Measurements from ENCODE around the gene PDE4A.
"Not testable (repeated sequence)": the region's sequence is repeated elsewhere in the genome, so short reads cannot be mapped to it uniquely, and the experiment has no call there.

PDE4A gene

GRCh38 chr19:10460714-10461046, 40.3 kb downstream of the PDE4A start:
- no peak for TF ChIP-seq CTCF (IDR thresholded peaks at IDR 0.05; ENCODE audit: insufficient read depth, low read length, poor library complexity, severe bottlenecking)
- TF ChIP-seq EZH2phosphoT487 (conservative IDR thresholded peaks at IDR 0.05; ENCODE audit: low read length): no peak
- H3K9me3 ChIP-seq (ENCODE audit: insufficient read depth, low read length): no peaks in the 10 kb centered on the region
- H3K4me3 ChIP-seq (ENCODE audit: insufficient read depth, low read length, poor library complexity, severe bottlenecking): no peak overlapping the region
- no peak overlapping the region for H3K9ac ChIP-seq (ENCODE audit: low read length)
- no peaks in the 10 kb centered on the region for H4K20me1 ChIP-seq (ENCODE audit: low read depth, low read length)
- no peak overlapping the region for H3K4me2 ChIP-seq (ENCODE audit: low read depth, low read length, poor library complexity, severe bottlenecking)
- no peak overlapping the region for H3K27ac ChIP-seq (ENCODE audit: low read depth, low read length)
- no peaks in the 10 kb centered on the region for H3K36me3 ChIP-seq (ENCODE audit: low read length)
- H3F3A ChIP-seq (ENCODE audit: insufficient read depth): peaks cover 4% of the 10 kb centered on the region; the same call in 1 of the 2 replicates
- no peaks in the 10 kb centered on the region for H3K9me2 ChIP-seq (replicated peaks; ENCODE audit: insufficient read depth, low read length)
- H2AFZ ChIP-seq (ENCODE audit: low read depth, low read length, severe bottlenecking): no peak overlapping the region
- no peaks in the 10 kb centered on the region for H3K79me2 ChIP-seq (ENCODE audit: insufficient read depth, low read length)
- H3K27me3 ChIP-seq (ENCODE audit: low read length): no peaks in the 10 kb centered on the region

GRCh38 chr19:10461047-10461949, 41.0 kb downstream of the PDE4A start:
- no peaks in the 10 kb centered on the region for H3K9me3 ChIP-seq (ENCODE audit: insufficient read depth, low read length)
- peak overlapping the region; percentile 39 for H3K4me2 ChIP-seq (ENCODE audit: low read depth, low read length, poor library complexity, severe bottlenecking)
- no peak for TF ChIP-seq CTCF (IDR thresholded peaks at IDR 0.05; ENCODE audit: insufficient read depth, low read length, poor library complexity, severe bottlenecking)
- TF ChIP-seq EZH2phosphoT487 (conservative IDR thresholded peaks at IDR 0.05; ENCODE audit: low read length): no peak
- no peaks in the 10 kb centered on the region for H3K36me3 ChIP-seq (ENCODE audit: low read length)
- no peak overlapping the region for H2AFZ ChIP-seq (ENCODE audit: low read depth, low read length, severe bottlenecking)
- H3K79me2 ChIP-seq (ENCODE audit: insufficient read depth, low read length): no peaks in the 10 kb centered on the region
- H3K27me3 ChIP-seq (ENCODE audit: low read length): no peaks in the 10 kb centered on the region
- peaks cover 4% of the 10 kb centered on the region; the same call in 1 of the 2 replicates for H3F3A ChIP-seq (ENCODE audit: insufficient read depth)
- no peak overlapping the region for H3K27ac ChIP-seq (ENCODE audit: low read depth, low read length)
- no peak overlapping the region for H3K9ac ChIP-seq (ENCODE audit: low read length)
- no peaks in the 10 kb centered on the region for H4K20me1 ChIP-seq (ENCODE audit: low read depth, low read length)
- no peaks in the 10 kb centered on the region for H3K9me2 ChIP-seq (replicated peaks; ENCODE audit: insufficient read depth, low read length)
- no peak overlapping the region for H3K4me3 ChIP-seq (ENCODE audit: insufficient read depth, low read length, poor library complexity, severe bottlenecking)

GRCh38 chr19:10462042-10462441, 41.7 kb downstream of the PDE4A start:
- H3K27me3 ChIP-seq (ENCODE audit: low read length); H3K9ac ChIP-seq (ENCODE audit: low read length); H2AFZ ChIP-seq (ENCODE audit: low read depth, low read length, severe bottlenecking); H3K4me2 ChIP-seq (ENCODE audit: low read depth, low read length, poor library complexity, severe bottlenecking); H4K20me1 ChIP-seq (ENCODE audit: low read depth, low read length); H3K36me3 ChIP-seq (ENCODE audit: low read length); H3K27ac ChIP-seq (ENCODE audit: low read depth, low read length); H3K4me3 ChIP-seq (ENCODE audit: insufficient read depth, low read length, poor library complexity, severe bottlenecking); H3F3A ChIP-seq (ENCODE audit: insufficient read depth); H3K79me2 ChIP-seq (ENCODE audit: insufficient read depth, low read length); H3K9me3 ChIP-seq (ENCODE audit: insufficient read depth, low read length); H3K9me2 ChIP-seq (replicated peaks; ENCODE audit: insufficient read depth, low read length): not testable (repeated sequence)

GRCh38 chr19:10462557-10462956, 42.2 kb downstream of the PDE4A start:
- H3K9ac ChIP-seq (ENCODE audit: low read length): no peak overlapping the region
- no peaks in the 10 kb centered on the region for H3K9me3 ChIP-seq (ENCODE audit: insufficient read depth, low read length)
- H3K27ac ChIP-seq (ENCODE audit: low read depth, low read length): no peak overlapping the region
- TF ChIP-seq EZH2phosphoT487 (conservative IDR thresholded peaks at IDR 0.05; ENCODE audit: low read length) (no peak), CTCF (IDR thresholded peaks at IDR 0.05; ENCODE audit: insufficient read depth, low read length, poor library complexity, severe bottlenecking) (no peak)
- H3K27me3 ChIP-seq (ENCODE audit: low read length): no peaks in the 10 kb centered on the region
- H3K79me2 ChIP-seq (ENCODE audit: insufficient read depth, low read length): no peaks in the 10 kb centered on the region
- H2AFZ ChIP-seq (ENCODE audit: low read depth, low read length, severe bottlenecking): no peak overlapping the region
- no peak overlapping the region for H3K4me3 ChIP-seq (ENCODE audit: insufficient read depth, low read length, poor library complexity, severe bottlenecking)
- H3K4me2 ChIP-seq (ENCODE audit: low read depth, low read length, poor library complexity, severe bottlenecking): no peak overlapping the region
- peaks cover 4% of the 10 kb centered on the region; the same call in 1 of the 2 replicates for H3F3A ChIP-seq (ENCODE audit: insufficient read depth)
- H4K20me1 ChIP-seq (ENCODE audit: low read depth, low read length): no peaks in the 10 kb centered on the region
- no peaks in the 10 kb centered on the region for H3K9me2 ChIP-seq (replicated peaks; ENCODE audit: insufficient read depth, low read length)
- H3K36me3 ChIP-seq (ENCODE audit: low read length): no peaks in the 10 kb centered on the region
